ENCODE results near the gene LIMS2. TPM values are rescaled to one million over a fixed set of nuclear protein-coding genes. Genes with fewer than 3 reads are reported as not detected.

The LIMS2 gene
- total RNA-seq, 6 experiments from 2014 or later: 47.8 to 65.0 (median 59.1) TPM

GRCh38 chr2:127608061-127609030, 67.0 kb downstream of the LIMS2 start:
- H3K36me3 Mint-ChIP-seq (ENCODE audit: low read depth): peaks cover 30% of the 10 kb centered on the region
- DNase-seq: no peak
- H3K9me3 Mint-ChIP-seq: peaks cover 19% of the 10 kb centered on the region
- H3K4me1 Mint-ChIP-seq (ENCODE audit: low read depth): no peaks in the 10 kb centered on the region
- H3K27ac Mint-ChIP-seq: no peak overlapping the region
- no peaks in the 10 kb centered on the region; the same call in 1 of the 2 replicates for H3K27me3 Mint-ChIP-seq (ENCODE audit: insufficient read depth)
- TF ChIP-seq, protein P1, sequence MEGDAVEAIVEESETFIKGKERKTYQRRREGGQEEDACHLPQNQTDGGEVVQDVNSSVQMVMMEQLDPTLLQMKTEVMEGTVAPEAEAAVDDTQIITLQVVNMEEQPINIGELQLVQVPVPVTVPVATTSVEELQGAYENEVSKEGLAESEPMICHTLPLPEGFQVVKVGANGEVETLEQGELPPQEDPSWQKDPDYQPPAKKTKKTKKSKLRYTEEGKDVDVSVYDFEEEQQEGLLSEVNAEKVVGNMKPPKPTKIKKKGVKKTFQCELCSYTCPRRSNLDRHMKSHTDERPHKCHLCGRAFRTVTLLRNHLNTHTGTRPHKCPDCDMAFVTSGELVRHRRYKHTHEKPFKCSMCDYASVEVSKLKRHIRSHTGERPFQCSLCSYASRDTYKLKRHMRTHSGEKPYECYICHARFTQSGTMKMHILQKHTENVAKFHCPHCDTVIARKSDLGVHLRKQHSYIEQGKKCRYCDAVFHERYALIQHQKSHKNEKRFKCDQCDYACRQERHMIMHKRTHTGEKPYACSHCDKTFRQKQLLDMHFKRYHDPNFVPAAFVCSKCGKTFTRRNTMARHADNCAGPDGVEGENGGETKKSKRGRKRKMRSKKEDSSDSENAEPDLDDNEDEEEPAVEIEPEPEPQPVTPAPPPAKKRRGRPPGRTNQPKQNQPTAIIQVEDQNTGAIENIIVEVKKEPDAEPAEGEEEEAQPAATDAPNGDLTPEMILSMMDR (IDR thresholded peaks at IDR 0.05): no peak
- H3K4me3 Mint-ChIP-seq: no peak overlapping the region

DNA sequence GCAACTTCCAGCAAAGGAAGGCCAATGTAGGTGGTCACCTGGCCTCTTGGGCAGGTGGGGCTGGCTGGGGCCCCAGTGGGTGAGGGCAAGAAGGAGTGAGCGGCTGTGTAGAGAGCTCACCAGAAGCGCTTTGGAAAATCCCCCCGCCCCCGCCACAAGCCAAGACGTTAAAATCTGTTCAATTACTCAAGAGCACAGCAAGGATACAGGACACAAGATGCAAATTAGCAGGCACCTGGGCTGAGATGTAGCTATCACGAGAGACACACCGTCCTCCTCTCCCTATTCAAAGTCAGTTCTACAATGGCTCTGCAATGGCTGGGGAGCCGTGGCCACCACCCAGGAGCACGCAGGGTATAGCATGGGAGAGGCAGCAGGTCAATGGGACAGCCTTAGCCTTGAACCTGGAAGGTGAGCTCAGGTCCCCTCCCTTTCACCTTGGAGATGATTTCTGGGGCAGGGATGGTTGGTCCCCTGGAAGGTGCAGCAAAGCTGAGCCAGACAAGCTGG, 67.9 kb downstream of the LIMS2 start:
- Mint-ChIP-seq H3K4me3 (no peak overlapping the region), H3K27me3 (ENCODE audit: insufficient read depth) (no peaks in the 10 kb centered on the region; the same call in 1 of the 2 replicates)

DNA sequence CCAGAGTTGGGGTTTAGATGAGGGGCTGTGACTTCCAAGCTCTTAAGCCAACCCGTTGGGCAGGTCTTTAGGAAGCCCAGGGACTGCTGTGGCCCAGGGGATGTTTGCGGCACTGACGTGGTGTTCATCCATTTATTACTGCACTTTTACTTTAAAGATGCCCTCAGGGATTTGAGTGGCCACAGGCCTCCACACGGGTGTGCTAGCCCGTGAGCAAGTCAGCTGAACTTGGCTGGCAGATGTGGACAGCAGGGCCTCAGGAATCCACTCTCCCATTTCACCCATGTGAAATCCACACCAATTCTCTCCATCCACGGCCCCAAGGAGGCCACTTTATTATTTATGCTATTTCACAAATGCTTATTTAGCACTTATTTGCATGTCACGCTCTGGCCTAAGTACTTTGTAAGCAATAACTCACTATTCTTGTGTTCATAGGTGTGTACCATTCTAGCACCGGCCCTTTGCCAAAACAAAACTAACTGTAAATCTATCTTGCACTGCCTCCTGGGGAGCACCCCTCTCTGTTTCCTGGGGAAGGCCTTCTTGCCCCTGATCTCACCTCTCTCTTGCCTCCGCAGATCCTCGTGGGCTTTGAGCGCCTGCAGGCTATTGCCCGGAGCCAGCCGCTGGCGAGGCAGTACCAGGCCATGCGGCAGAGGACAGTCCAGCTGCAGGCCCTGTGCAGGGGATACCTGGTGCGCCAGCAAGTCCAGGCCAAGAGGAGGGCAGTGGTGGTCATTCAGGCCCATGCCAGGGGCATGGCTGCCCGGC, 68.5 kb downstream of the LIMS2 start:
- no peak for DNase-seq
- Mint-ChIP-seq H3K4me3 (no peak overlapping the region), H3K27me3 (ENCODE audit: insufficient read depth) (no peaks in the 10 kb centered on the region; the same call in 1 of the 2 replicates), H3K9me3 (peaks cover 30% of the 10 kb centered on the region), H3K27ac (no peak overlapping the region), H3K36me3 (ENCODE audit: low read depth) (peaks cover 38% of the 10 kb centered on the region), H3K4me1 (ENCODE audit: low read depth) (no peaks in the 10 kb centered on the region)
- TF ChIP-seq, protein P1 (IDR thresholded peaks at IDR 0.05): no peak

More for the DNA sequence above, 67.9 kb downstream of the LIMS2 start:
- no peak overlapping the region for H3K27ac Mint-ChIP-seq
- H3K36me3 Mint-ChIP-seq (ENCODE audit: low read depth): peaks cover 32% of the 10 kb centered on the region
- TF ChIP-seq, protein P1 (IDR thresholded peaks at IDR 0.05): no peak
- DNase-seq: no peak
- H3K4me1 Mint-ChIP-seq (ENCODE audit: low read depth): no peaks in the 10 kb centered on the region
- peaks cover 23% of the 10 kb centered on the region for H3K9me3 Mint-ChIP-seq

DNA sequence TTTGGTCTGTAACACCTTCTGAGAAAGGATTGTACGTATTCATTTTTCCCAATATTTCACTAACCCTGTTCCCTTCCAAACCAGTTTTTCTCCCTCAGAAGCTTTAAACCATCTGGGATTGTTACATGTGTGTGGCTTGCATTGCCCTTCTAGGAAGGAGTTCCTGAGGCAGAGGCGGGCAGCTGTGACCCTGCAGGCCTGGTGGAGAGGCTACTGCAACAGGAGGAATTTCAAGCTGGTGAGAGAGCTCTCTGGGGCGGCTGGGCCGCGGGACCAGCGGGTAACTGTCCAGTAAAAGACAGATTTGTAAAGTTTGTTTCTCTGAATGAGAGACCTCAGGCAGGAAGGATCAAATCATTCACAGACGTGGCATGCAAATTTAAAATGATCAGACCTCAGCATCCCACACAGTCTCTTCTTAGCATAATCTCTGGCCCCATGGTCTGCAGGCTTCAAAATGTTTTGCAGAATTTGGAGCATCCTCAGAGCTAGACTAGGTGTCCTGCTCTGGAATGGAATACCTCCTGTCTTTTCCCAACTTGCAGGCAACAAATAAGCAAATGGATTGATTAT, 69.6 kb downstream of the LIMS2 start:
- H3K4me3 Mint-ChIP-seq: no peak overlapping the region
- H3K27me3 Mint-ChIP-seq (ENCODE audit: insufficient read depth): no peaks in the 10 kb centered on the region; the same call in 1 of the 2 replicates
- no peaks in the 10 kb centered on the region for H3K4me1 Mint-ChIP-seq (ENCODE audit: low read depth)
- peaks cover 40% of the 10 kb centered on the region for H3K36me3 Mint-ChIP-seq (ENCODE audit: low read depth)
- TF ChIP-seq, protein P1 (IDR thresholded peaks at IDR 0.05): no peak
- peaks cover 36% of the 10 kb centered on the region for H3K9me3 Mint-ChIP-seq
- H3K27ac Mint-ChIP-seq: no peak overlapping the region
- DNase-seq: no peak

DNA sequence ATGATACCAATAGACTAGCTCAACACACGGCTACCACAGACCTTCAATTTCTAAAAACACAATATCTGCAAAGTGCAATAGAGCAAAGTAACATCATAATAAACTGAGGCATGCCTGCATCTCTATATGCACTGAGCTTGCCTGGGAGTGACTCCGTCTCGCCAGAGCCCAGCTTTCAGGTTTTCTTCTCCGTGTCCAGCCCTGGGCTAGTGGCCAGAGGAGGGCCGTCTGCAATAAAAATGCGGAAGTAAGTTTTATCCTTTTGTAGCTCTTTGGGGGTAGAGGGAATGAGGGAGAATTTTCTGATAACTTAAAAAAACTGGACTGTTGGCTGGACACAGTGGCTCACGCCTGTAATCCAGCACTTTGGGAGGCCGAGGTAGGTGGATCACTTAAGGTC, 70.3 kb downstream of the LIMS2 start:
- Mint-ChIP-seq H3K4me1 (ENCODE audit: low read depth) (0 out of 2 replicates have a peak, but pooled peaks cover 1% of the 10 kb centered on the region), H3K27ac (no peak overlapping the region), H3K27me3 (ENCODE audit: insufficient read depth) (no peaks in the 10 kb centered on the region; the same call in 1 of the 2 replicates), H3K9me3 (peaks cover 38% of the 10 kb centered on the region), H3K36me3 (ENCODE audit: low read depth) (peaks cover 37% of the 10 kb centered on the region), H3K4me3 (no peak overlapping the region)
- no peak for DNase-seq
- TF ChIP-seq, protein P1 (IDR thresholded peaks at IDR 0.05): no peak
